ENCODE results near the gene CDC45. TPM values are rescaled to one million over a fixed set of nuclear protein-coding genes. Genes with fewer than 3 reads are reported as not detected.

Gene CDC45
- 2.5 and 2.6 TPM in 2 replicates for polyA plus RNA-seq

GRCh38 chr22:19479355-19480172, at the start of gene CDC45:
Gene CDC45 (plus strand): TSS chr22:19479920. CDS start chr22:19479969, 49 bp downstream.

GRCh38 chr22:19431649-19432132, 48.0 kb upstream of the CDC45 start, which contains the start of gene HIRA:
Gene HIRA (minus strand): TSS chr22:19431733. CDS start chr22:19431476, 257 bp downstream.

GRCh38 chr22:19432133-19432851, 47.4 kb upstream of the CDC45 start, which contains the start of gene MRPL40:
Gene MRPL40 (plus strand): TSS chr22:19432545. CDS start chr22:19432555, 10 bp downstream.

GRCh38 chr22:19447330-19448075, 32.2 kb upstream of the CDC45 start, which contains the start of gene C22orf39:
Gene C22orf39 (minus strand): TSS chr22:19447711. CDS start chr22:19447688, 23 bp downstream.

GRCh38 chr22:19478901-19479354, 792 bp upstream of the CDC45 start, which contains the start of gene UFD1:
Gene UFD1 (minus strand): TSS chr22:19479193. CDS start chr22:19479085, 108 bp downstream.

GRCh38 chr22:19524170-19525115, 44.7 kb downstream of the CDC45 start, which contains the start of gene CLDN5:
Gene CLDN5 (minus strand): TSS chr22:19524410. CDS start chr22:19524255, 155 bp downstream.

Other genes starting within 250 kb of the CDC45 start
- 0.06 and 0.44 TPM in 2 replicates for gene CLTCL1, start 188.2 kb upstream of the CDC45 start, polyA plus RNA-seq
- 1.4 and 2.0 TPM in 2 replicates for gene HIRA, start 48.2 kb upstream of the CDC45 start, polyA plus RNA-seq
- 69.6 and 78.9 TPM in 2 replicates for gene MRPL40, start 47.4 kb upstream of the CDC45 start, polyA plus RNA-seq
- gene C22orf39, start 32.2 kb upstream of the CDC45 start, polyA plus RNA-seq = 46.1 and 46.3 TPM in 2 replicates
- 44.4 and 54.0 TPM in 2 replicates for gene UFD1, start 727 bp upstream of the CDC45 start, polyA plus RNA-seq
- 0.17 and 0.28 TPM in 2 replicates for gene CLDN5, start 44.5 kb downstream of the CDC45 start, polyA plus RNA-seq
- gene SEPTIN5, start 234.6 kb downstream of the CDC45 start, polyA plus RNA-seq = 10.5 and 13.8 TPM in 2 replicates
- 2.4 and 2.9 TPM in 2 replicates for gene GP1BB, start 243.6 kb downstream of the CDC45 start, polyA plus RNA-seq

Data from Purkinje cell (primary cell).